Lung (tissue), 12 donors: ENCODE measurements around the gene KLK12. TPM values are rescaled to one million over a fixed set of nuclear protein-coding genes. Genes with fewer than 3 reads are reported as not detected.

Experiments
- ATAC-seq: fragments of 200-7000 bp; cut with Tn5 transposase; one replicate; pipeline ENCODE4 v1.9.1; 2020; ENCODE audit warnings: moderate number of reproducible peaks; ENCODE audit not compliant: insufficient read depth, low FRiP score
- DNase-seq, 3 donors: peaks; one replicate each; pipeline ENCODE4 v3.0.0-alpha.2; 2013 to 2017
- H3K27ac ChIP-seq, 2 donors: one replicate each; pipeline ENCODE4 v1.5.1; 2013; ENCODE audit warnings: mild to moderate bottlenecking in 2 of 2, moderate library complexity in 2 of 2, control low read depth in 1 of 2, inconsistent platforms in 1 of 2, low read depth in 1 of 2, low read length in 1 of 2
- H3K27me3 ChIP-seq, 3 donors: one replicate each; pipeline ENCODE4 v1.5.1; 2013; ENCODE audit warnings: low read length in 2 of 3; ENCODE audit not compliant: control insufficient read depth in 3 of 3, insufficient read depth in 3 of 3
- H3K36me3 ChIP-seq, 4 donors: one replicate each; pipeline ENCODE4 v1.5.1; 2013; ENCODE audit warnings: low read length in 4 of 4, mild to moderate bottlenecking in 1 of 4, moderate library complexity in 1 of 4; ENCODE audit not compliant: control insufficient read depth in 4 of 4, insufficient read depth in 4 of 4
- H3K4me1 ChIP-seq, 5 donors: one replicate each; pipeline ENCODE4 v1.5.1; 2013; ENCODE audit warnings: low read length in 5 of 5, mild to moderate bottlenecking in 2 of 5, moderate library complexity in 1 of 5; ENCODE audit not compliant: control insufficient read depth in 5 of 5, insufficient read depth in 5 of 5
- H3K4me3 ChIP-seq: one replicate; pipeline ENCODE4 v1.5.1; 2013; ENCODE audit warnings: mild to moderate bottlenecking, control low read depth, moderate library complexity
- H3K9ac ChIP-seq, 2 donors: one replicate each; pipeline ENCODE4 v1.5.1; 2013; ENCODE audit warnings: low read length in 2 of 2, control low read depth in 1 of 2; ENCODE audit not compliant: insufficient read depth in 1 of 2
- H3K9me3 ChIP-seq, 4 donors: one replicate each; pipeline ENCODE4 v1.5.1; 2013; ENCODE audit warnings: low read length in 3 of 4, mild to moderate bottlenecking in 1 of 4, moderate library complexity in 1 of 4; ENCODE audit not compliant: control insufficient read depth in 4 of 4, insufficient read depth in 3 of 4
- WGBS, 2 donors: extraction: QIAGEN DNeasy Blood & Tissue Kit; methylation state at CpG; one replicate each; pipeline ENCODE4 v1.1.7; 2013; 5-methylcytosine and 5-hydroxymethylcytosine counted together
- polyA plus RNA-seq, 2 donors: library from polyadenylated mRNA; stranded (reverse); fragments of 200-250 nt; gene quantifications; one replicate each; pipeline ENCODE4 v1.2.1, GENCODE V29; 2013
- total RNA-seq, 2 donors: library from RNA; depleted of rRNA in 1 of 2; stranded (reverse); fragments of >200 nt in 1 of 2; gene quantifications; one replicate each; pipeline ENCODE4 v1.2.1, GENCODE V29; 2014 to 2021
- TF ChIP-seq, protein P1 (sequence below): IDR thresholded peaks from 2 replicates; pipeline ENCODE4 v1.5.1; 2012; ENCODE audit warnings: mild to moderate bottlenecking; ENCODE audit errors: control extremely low read depth, extremely low read depth
- donor health status: control.
- donor health status: control.
- donor health status: Bipolar disorder and iron deficiency.
- donor health status: healthy.
- donor health status: DM: yes; HTN: yes; CAD: no.

The KLK12 gene
- total and polyA plus RNA-seq, 4 donors, result 1.9 to 14.4 (median 8.4) TPM

DNA sequence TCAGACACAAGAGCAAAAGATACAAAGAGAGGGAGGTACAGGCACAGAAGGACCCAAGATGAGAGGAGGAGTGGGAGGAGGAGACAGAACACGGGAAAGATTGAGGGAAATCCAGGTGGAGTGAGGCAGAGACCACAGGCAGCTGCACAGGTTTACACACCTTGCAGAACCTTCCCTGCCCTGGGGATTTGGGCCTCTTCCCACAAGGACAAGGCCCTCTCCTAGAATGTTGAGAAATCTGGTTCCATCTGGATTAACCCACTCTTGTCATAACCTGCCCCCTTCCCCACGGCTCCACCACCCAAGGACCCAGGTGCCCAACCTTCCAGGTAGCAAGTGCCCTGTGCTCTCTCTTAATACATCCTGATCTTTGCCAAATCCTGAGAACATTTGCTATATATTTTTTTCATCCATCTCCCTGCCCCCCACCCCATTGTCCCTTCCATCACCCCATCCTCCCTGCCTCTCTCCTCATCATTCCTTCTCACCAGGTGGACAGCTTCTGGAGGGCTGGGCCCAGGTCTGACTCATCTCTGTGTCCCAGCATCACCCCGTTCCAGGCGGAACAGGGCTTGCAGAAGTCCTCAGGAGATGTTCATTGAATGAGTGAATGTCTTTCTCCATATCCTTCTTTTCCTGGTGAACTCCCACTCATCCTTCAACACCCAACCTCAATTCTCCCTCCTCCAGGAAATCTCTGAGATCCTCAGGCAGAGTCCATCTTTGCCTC is 24.6 kb downstream of the KLK12 start:
- Histone ChIP-seq H3K4me1 (no peaks in the 10 kb centered on the region), H3K27me3 (peaks cover 3 to 29% (median 6%) of the 10 kb centered on the region in 3 donors), H3K9me3 (peaks cover 0 to 3% (median 0%) of the 10 kb centered on the region in 4 donors), H3K4me3 (no peak overlapping the region), H3K36me3 (no peaks in the 10 kb centered on the region), H3K9ac (no peak overlapping the region), H3K27ac (no peak overlapping the region)
- WGBS, 2 donors, result 68 to 90% methylated on average over 4 of the region's 4 CpGs
- ATAC-seq (no peak), DNase-seq (no peak)
- TF ChIP-seq, protein P1, sequence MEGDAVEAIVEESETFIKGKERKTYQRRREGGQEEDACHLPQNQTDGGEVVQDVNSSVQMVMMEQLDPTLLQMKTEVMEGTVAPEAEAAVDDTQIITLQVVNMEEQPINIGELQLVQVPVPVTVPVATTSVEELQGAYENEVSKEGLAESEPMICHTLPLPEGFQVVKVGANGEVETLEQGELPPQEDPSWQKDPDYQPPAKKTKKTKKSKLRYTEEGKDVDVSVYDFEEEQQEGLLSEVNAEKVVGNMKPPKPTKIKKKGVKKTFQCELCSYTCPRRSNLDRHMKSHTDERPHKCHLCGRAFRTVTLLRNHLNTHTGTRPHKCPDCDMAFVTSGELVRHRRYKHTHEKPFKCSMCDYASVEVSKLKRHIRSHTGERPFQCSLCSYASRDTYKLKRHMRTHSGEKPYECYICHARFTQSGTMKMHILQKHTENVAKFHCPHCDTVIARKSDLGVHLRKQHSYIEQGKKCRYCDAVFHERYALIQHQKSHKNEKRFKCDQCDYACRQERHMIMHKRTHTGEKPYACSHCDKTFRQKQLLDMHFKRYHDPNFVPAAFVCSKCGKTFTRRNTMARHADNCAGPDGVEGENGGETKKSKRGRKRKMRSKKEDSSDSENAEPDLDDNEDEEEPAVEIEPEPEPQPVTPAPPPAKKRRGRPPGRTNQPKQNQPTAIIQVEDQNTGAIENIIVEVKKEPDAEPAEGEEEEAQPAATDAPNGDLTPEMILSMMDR, result no peak

DNA sequence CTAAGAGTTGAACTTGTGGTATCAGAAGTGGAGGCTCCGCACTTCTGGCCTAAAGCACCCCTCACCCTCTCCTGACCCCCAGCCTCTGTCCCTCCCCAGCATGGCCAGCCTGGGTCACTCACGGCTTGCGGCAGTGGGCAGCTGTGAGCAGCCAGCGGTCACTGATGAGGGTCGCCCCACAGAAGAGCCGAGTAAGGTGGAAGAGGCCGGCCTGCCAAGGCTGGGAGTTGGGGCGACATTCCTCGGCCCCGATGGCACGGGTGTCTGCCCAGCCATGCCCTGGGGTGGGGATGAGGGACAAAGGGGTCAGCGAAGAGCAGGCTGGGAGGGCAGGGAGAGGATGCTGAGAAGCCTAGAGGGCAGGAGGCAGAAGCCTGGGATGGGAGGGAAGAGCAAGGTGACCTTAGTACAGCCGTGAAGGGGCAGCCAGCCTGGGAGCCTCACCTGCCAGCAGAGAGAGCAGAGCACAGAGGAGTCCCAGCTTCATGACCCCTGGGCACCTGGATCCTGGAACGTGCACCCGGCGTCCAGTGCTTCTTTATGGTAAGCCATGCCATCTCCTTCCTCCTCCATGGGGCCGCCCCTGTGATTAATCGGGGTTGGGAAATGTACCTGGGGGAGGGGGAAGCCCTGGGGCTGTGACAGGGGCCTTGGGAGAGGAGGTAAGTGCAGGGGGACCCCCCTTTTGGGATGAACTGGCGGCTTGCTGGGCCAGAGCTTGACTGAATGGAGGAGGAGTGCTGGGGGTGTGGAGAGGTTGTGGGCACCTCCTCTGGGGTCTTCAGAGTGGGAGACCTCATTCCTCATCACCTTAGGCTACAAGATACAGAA is 25.5 kb downstream of the KLK12 start:
- peaks cover 0 to 3% (median 0%) of the 10 kb centered on the region in 4 donors for H3K9me3 ChIP-seq
- no peak overlapping the region for H3K4me3 ChIP-seq
- ATAC-seq (no peak), DNase-seq (no peak)
- no peak overlapping the region for H3K27ac ChIP-seq
- H3K4me1 ChIP-seq, result no peaks in the 10 kb centered on the region
- WGBS, 2 donors, result 70 to 77% methylated on average over 19 of the region's 19 CpGs
- TF ChIP-seq, protein P1, result no peak
- H3K9ac ChIP-seq, result no peak overlapping the region
- H3K36me3 ChIP-seq, result no peaks in the 10 kb centered on the region
- H3K27me3 ChIP-seq, result peaks cover 0 to 25% (median 3%) of the 10 kb centered on the region in 3 donors

DNA sequence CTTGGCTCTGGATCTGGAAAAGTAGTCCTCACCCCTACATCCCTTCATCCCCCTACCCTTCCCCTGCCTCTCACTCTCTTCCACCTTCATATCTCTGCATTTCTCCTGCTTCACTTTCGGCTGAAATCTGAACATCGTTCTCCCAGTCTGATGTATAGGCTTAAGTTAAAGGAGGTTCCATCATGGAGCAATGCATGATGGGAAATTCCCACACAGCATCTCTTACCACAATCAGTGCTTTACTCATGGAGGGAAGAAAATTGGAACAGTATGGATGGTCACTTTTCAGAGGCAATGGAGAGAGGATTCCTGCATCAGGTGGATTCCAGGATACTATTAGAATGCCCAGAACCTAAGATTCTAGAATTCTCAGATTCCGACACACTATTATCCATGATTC is 27.3 kb downstream of the KLK12 start:
- Histone ChIP-seq H3K36me3 (no peaks in the 10 kb centered on the region), H3K9me3 (peaks cover 0 to 3% (median 0%) of the 10 kb centered on the region in 4 donors), H3K27ac (no peak overlapping the region), H3K4me3 (no peak overlapping the region), H3K4me1 (no peaks in the 10 kb centered on the region), H3K9ac (no peak overlapping the region), H3K27me3 (peaks cover 0 to 15% (median 3%) of the 10 kb centered on the region in 3 donors)
- DNase-seq (no peak), ATAC-seq (no peak)
- TF ChIP-seq, protein P1, result no peak
- 82 to 91% methylated on average over 3 of the region's 3 CpGs for WGBS, 2 donors
